ENCODE measurements around the gene PRODH.
"Not testable (repeated sequence)": the region's sequence is repeated elsewhere in the genome, so short reads cannot be mapped to it uniquely, and the experiment has no call there.

PRODH gene

DNA sequence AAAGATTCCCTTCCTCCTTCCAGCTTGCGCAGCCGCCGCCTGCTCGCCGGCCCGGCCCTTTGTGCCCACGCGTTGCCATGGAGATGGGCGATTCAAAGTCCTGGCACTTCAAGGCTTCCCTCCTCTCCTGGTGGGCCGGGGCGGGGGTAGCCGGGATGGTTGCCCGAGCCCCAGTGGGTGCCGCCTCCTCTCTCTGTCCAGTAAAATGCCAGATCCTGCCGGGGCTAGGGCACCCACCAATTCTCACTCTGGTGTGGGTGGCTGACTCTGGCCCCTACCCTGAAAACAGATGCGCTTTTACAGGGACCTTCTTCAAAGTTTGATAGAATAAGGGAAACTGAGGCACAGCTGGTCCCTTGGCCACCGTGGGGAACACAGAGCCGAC is 22.2 kb upstream of the PRODH start:
- H3K36me3 ChIP-seq (ENCODE audit: control insufficient read depth, insufficient read depth, low read length); H3K27ac ChIP-seq (ENCODE audit: low read depth, low read length); H3K4me3 ChIP-seq (ENCODE audit: low read depth, low read length); H3K9me3 ChIP-seq (ENCODE audit: control insufficient read depth, insufficient read depth, low read depth, low read length); H3K27me3 ChIP-seq (ENCODE audit: control insufficient read depth, insufficient read depth, low read length); H3K4me1 ChIP-seq (ENCODE audit: control insufficient read depth, insufficient read depth, low read length); H3K9ac ChIP-seq (ENCODE audit: low read length): not testable (repeated sequence)

DNA sequence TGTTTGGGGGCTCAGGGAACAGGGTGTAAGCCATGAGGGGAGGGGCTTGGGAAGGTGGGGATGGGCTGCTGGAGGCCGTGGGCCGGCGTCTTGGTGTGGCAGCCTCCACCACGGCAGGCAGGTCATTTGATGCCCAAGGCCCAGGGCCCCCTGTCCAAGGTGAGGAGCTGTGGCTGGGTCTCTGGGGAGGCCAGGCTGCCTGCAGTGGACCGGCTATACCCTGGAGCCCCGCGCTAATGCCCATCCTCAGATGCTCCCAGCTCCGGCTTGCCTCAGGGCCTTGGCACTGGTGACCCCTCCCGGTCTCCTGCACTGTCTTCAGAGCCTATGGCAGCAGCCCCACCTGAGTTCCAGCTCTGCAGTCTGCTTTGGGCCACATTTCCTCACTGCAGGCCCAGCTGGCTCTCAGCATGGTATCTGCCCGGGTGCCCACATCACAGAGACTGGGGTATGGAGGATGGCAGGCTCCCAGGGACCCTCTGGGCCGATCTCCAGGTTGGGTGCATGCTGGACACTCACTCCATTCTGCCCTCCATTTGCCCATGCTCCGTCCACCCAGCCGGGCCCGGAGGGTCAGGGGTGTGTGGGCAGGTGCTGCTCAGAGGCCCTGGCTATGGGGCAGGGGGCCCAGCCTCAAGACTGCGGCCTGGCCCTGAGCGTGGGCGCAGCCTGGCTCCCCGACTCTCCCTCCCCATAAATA is 21.7 kb upstream of the PRODH start:
- H3K9ac ChIP-seq (ENCODE audit: low read length); H3K36me3 ChIP-seq (ENCODE audit: control insufficient read depth, insufficient read depth, low read length); H3K9me3 ChIP-seq (ENCODE audit: control insufficient read depth, insufficient read depth, low read depth, low read length); H3K27ac ChIP-seq (ENCODE audit: low read depth, low read length); H3K27me3 ChIP-seq (ENCODE audit: control insufficient read depth, insufficient read depth, low read length); H3K4me1 ChIP-seq (ENCODE audit: control insufficient read depth, insufficient read depth, low read length); H3K4me3 ChIP-seq (ENCODE audit: low read depth, low read length): not testable (repeated sequence)

DNA sequence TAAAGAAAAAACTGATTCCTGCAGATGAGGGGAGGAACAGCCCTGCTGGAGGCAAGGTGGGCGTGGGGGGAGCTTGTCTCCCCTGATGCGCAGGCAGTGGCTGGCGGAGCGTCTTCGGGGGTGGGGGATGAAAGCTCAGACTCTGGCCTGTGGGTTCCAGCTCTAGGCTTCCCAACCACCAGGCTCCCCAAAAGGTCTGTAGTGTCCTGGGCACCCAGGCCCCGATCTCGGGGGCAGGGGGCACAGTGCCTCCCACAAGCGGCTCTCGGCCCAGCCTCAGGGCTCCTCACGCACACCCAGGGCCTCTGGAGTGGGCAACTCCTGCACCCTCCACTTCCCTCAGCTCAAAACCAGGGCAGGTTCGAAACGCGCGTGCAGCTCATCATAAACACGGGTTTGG is 20.9 kb upstream of the PRODH start:
- not testable (repeated sequence) for H3K36me3 ChIP-seq (ENCODE audit: control insufficient read depth, insufficient read depth, low read length); H3K4me1 ChIP-seq (ENCODE audit: control insufficient read depth, insufficient read depth, low read length); H3K27me3 ChIP-seq (ENCODE audit: control insufficient read depth, insufficient read depth, low read length); H3K9ac ChIP-seq (ENCODE audit: low read length); H3K4me3 ChIP-seq (ENCODE audit: low read depth, low read length); H3K27ac ChIP-seq (ENCODE audit: low read depth, low read length); H3K9me3 ChIP-seq (ENCODE audit: control insufficient read depth, insufficient read depth, low read depth, low read length)

DNA sequence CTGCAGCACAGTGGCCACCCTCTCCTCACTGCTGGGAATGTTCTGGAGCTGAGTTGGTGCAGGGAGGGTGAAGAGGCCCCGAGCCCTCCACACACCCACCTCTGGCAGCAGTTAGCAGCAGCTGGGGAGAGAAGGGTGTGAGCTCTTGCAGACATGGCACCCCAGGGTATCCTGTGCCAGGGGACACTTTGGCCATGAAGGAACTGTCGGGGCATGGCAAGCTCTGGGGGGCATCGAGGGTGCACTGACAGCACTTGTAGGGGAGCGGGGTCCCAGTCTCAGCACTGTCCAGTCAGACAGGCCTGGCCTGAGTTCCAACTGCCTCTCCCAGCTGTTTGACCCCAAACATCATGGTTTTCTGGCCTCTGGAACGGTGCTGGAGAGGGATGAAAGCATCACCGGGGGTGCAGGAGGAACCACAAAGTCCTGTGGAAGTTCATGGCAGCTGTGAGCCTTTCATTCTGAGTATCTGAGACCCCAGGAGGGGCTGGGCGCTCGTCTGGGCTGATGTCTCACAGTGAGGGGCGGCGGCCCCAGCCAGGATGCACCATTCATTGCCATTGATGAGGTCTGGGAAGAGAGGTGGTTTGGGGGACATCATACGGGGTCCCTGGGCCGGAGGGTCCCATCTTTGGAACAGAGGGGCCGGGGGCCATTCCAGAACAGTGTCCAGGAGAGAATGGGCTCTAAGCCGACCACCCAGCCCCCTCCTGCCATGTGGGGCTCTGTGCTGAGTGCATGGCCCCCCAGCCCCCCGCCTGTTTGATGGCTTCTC is 20.2 kb upstream of the PRODH start:
- not testable (repeated sequence) for H3K9me3 ChIP-seq (ENCODE audit: control insufficient read depth, insufficient read depth, low read depth, low read length); H3K4me1 ChIP-seq (ENCODE audit: control insufficient read depth, insufficient read depth, low read length); H3K27ac ChIP-seq (ENCODE audit: low read depth, low read length); H3K4me3 ChIP-seq (ENCODE audit: low read depth, low read length); H3K36me3 ChIP-seq (ENCODE audit: control insufficient read depth, insufficient read depth, low read length); H3K9ac ChIP-seq (ENCODE audit: low read length); H3K27me3 ChIP-seq (ENCODE audit: control insufficient read depth, insufficient read depth, low read length)

DNA sequence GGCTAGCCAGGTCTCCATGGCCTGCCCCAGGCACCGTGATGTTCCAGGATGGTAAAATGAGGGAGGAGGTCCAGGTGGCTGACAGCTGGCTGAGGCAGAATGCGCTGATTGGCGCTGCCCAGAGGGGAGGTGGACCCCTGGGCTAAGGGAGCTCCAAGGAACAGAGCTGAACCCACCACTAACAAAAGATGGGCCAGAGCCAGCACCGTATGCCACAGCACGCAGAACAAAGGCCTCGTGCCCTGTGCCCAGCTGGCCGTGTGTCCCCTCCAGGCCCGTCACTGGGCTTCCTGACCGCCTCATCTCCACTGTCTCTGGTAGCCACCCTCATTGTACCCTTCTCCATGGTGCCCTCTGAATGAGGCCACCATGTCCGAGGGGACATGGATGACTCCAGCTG is 19.6 kb upstream of the PRODH start:
- no peaks in the 10 kb centered on the region for H3K27me3 ChIP-seq (ENCODE audit: control insufficient read depth, insufficient read depth, low read length)
- no peak overlapping the region for H3K27ac ChIP-seq (ENCODE audit: low read depth, low read length)
- no peaks in the 10 kb centered on the region for H3K36me3 ChIP-seq (ENCODE audit: control insufficient read depth, insufficient read depth, low read length)

DNA sequence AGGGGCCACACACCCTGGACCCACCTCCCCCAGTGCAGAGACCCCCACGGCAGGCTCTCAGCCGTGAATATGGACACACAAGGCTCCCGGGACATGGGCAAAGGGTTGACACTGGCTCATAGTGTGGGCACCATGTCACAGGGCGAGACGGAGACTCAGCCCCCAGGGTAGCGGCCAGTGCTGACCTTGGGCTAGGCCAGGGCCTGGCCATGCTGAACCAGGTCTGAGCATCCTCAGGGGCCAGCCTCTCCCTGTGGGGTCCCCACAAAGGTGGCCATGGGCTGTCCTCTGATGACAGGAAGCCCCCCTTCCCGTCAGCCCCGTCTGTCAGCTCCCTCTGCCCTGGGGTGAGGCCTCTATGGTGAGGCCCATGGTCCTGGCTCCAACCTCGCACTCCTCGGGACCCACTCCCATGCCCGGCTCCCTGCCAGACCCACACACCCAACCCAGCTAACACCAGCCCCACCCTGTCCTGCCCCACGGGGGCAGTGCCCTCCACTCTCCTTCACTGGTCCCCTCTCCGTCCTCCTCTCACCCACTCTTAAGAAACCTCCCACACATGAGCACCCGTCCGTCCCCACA is 19.0 kb upstream of the PRODH start:
- Histone ChIP-seq H3K4me3 (ENCODE audit: low read depth, low read length) (no peak overlapping the region), H3K27ac (ENCODE audit: low read depth, low read length) (no peak overlapping the region), H3K4me1 (ENCODE audit: control insufficient read depth, insufficient read depth, low read length) (0 out of 2 replicates have a peak, but pooled peaks cover 4% of the 10 kb centered on the region), H3K9me3 (ENCODE audit: control insufficient read depth, insufficient read depth, low read depth, low read length) (no peaks in the 10 kb centered on the region), H3K27me3 (ENCODE audit: control insufficient read depth, insufficient read depth, low read length) (no peaks in the 10 kb centered on the region), H3K9ac (ENCODE audit: low read length) (no peak overlapping the region), H3K36me3 (ENCODE audit: control insufficient read depth, insufficient read depth, low read length) (no peaks in the 10 kb centered on the region)

More for the DNA sequence above, 19.6 kb upstream of the PRODH start:
- H3K9me3 ChIP-seq (ENCODE audit: control insufficient read depth, insufficient read depth, low read depth, low read length), result no peaks in the 10 kb centered on the region
- no peak overlapping the region for H3K9ac ChIP-seq (ENCODE audit: low read length)
- H3K4me3 ChIP-seq (ENCODE audit: low read depth, low read length), result no peak overlapping the region
- no peaks in the 10 kb centered on the region for H3K4me1 ChIP-seq (ENCODE audit: control insufficient read depth, insufficient read depth, low read length)

DNA sequence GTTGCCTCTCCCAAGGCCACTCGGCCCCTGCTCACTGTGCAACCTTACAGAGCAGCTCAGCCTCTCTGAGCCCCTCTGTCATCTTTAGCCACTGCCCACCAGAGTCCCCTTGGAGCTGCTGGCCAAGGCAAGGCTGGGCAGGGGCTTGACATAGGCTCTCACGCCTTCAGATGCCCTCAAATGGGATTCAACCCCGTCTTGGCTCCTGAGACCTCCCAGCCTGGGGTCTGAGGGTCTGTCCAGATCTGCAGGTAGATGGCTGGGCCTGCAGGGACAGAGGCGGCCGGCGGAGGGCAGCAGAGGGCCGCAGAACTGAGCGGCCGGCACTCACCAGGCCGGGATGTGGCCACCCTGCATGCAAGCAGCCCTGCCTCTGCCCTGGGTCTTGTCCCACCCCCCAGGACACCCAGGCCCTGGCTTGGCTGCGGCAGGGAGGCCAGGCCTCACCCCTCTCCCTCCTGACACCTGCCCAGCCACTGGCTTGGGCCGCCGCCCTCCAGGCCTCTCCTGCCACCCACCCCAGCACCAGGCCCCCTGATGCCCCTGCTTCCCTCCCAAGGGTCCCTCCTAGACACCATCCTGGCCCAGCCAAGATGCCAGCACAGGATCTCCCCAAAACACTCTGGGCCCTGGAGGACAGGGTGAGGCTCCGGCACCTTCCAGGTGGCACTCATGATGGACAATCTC is 18.4 kb upstream of the PRODH start:
- H3K27me3 ChIP-seq (ENCODE audit: control insufficient read depth, insufficient read depth, low read length); H3K36me3 ChIP-seq (ENCODE audit: control insufficient read depth, insufficient read depth, low read length); H3K4me3 ChIP-seq (ENCODE audit: low read depth, low read length); H3K27ac ChIP-seq (ENCODE audit: low read depth, low read length); H3K9me3 ChIP-seq (ENCODE audit: control insufficient read depth, insufficient read depth, low read depth, low read length); H3K4me1 ChIP-seq (ENCODE audit: control insufficient read depth, insufficient read depth, low read length); H3K9ac ChIP-seq (ENCODE audit: low read length): not testable (repeated sequence)

DNA sequence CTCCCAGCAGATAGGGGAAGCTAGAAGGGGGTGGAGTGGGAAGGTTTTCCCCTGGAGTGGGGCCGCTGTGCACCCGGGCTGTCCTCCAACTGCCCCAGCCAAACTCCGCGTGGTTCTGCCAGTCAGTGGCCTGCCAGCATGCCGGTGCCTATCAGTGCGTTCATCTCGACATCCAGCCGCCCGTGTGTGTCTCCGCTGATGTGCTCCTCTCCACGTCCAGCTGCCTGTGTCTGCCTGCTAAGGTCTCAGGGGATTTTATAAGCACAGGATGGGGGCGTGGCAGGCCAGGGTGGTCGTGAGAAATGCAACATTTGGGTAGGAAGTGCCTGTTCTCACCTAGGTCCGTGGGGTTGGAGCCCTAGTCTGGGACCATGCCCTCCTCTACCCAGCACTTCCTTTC is 17.0 kb upstream of the PRODH start:
- not testable (repeated sequence) for H3K27me3 ChIP-seq (ENCODE audit: control insufficient read depth, insufficient read depth, low read length); H3K9ac ChIP-seq (ENCODE audit: low read length); H3K27ac ChIP-seq (ENCODE audit: low read depth, low read length); H3K9me3 ChIP-seq (ENCODE audit: control insufficient read depth, insufficient read depth, low read depth, low read length); H3K36me3 ChIP-seq (ENCODE audit: control insufficient read depth, insufficient read depth, low read length); H3K4me3 ChIP-seq (ENCODE audit: low read depth, low read length)
- peaks cover 10% of the 10 kb centered on the region for H3K4me1 ChIP-seq (ENCODE audit: control insufficient read depth, insufficient read depth, low read length)

DNA sequence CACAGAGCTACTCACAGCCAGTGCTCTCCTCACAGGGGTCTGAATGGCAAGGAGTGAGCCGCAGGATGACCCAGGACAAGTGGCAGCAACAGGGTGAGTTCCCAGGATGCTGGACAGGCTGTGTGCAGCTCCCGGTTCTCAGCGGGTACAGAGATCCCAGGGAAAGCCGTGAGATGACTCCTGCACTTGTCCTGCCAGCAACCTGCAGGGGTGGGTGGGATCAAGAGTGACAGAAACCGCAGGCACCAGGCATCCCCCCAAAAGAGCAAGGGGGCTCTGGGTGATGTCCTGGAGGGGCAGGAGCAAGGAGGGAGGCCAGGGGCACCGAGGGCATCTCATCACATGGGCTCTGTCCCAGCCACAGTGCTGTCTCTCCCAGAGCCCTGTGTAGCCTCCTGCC is 15.9 kb upstream of the PRODH start:
- Histone ChIP-seq H3K27ac (ENCODE audit: low read depth, low read length) (no peak overlapping the region), H3K4me3 (ENCODE audit: low read depth, low read length) (no peak overlapping the region), H3K36me3 (ENCODE audit: control insufficient read depth, insufficient read depth, low read length) (peaks cover 13% of the 10 kb centered on the region), H3K9ac (ENCODE audit: low read length) (no peak overlapping the region), H3K4me1 (ENCODE audit: control insufficient read depth, insufficient read depth, low read length) (peaks cover 16% of the 10 kb centered on the region), H3K27me3 (ENCODE audit: control insufficient read depth, insufficient read depth, low read length) (no peaks in the 10 kb centered on the region), H3K9me3 (ENCODE audit: control insufficient read depth, insufficient read depth, low read depth, low read length) (no peaks in the 10 kb centered on the region)

DNA sequence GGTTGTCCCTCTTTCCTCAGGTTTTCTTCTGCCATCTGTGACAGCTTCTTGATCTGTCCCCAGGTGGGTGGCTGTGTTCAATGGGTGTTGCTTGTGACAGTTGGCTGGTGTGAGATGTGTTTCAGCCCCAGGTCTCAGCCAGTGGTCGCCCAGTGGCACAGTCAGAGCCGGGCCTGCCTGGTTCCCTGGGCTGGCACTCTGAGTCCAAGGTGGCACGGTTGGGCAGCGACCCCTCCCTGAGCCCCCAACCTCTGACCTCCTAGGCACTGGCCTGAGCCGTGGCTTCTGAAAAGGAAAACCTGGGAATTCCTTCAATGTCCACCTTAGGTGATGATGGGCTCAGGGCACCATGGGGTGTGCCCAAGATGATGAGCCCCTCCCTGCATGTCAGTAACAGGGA is 14.0 kb upstream of the PRODH start:
- H3K36me3 ChIP-seq (ENCODE audit: control insufficient read depth, insufficient read depth, low read length), result peaks cover 13% of the 10 kb centered on the region
- H3K4me3 ChIP-seq (ENCODE audit: low read depth, low read length), result no peak overlapping the region
- no peak overlapping the region for H3K9ac ChIP-seq (ENCODE audit: low read length)
- H3K27me3 ChIP-seq (ENCODE audit: control insufficient read depth, insufficient read depth, low read length), result no peaks in the 10 kb centered on the region
- H3K9me3 ChIP-seq (ENCODE audit: control insufficient read depth, insufficient read depth, low read depth, low read length), result no peaks in the 10 kb centered on the region
- H3K27ac ChIP-seq (ENCODE audit: low read depth, low read length), result no peak overlapping the region
- peaks cover 16% of the 10 kb centered on the region for H3K4me1 ChIP-seq (ENCODE audit: control insufficient read depth, insufficient read depth, low read length)

DNA sequence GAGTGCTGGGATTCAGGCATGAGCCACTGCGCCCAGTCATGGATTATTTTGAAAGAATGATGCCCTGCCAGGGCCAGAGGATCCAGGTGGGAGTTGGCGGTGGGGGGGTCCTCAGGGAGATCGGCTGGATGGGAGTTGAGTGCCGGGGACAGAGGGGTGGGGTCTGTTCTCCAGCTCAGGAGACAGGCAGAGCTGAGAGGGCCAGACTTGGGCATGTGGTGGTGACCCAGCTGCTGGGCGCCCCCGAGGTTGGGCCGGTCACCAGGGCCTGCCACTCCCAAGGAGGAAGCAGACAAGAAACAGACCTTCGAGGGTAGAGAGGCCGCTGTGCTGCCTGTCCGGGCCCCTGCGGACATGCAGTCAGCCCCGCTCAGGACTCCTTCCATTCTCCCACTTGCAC is 11.8 kb upstream of the PRODH start:
- peak overlapping the region; percentile 62 for H3K9ac ChIP-seq (ENCODE audit: low read length)
- H3K27me3 ChIP-seq (ENCODE audit: control insufficient read depth, insufficient read depth, low read length), result no peaks in the 10 kb centered on the region
- no peak overlapping the region; the same call in 1 of the 2 replicates for H3K4me3 ChIP-seq (ENCODE audit: low read depth, low read length)
- H3K27ac ChIP-seq (ENCODE audit: low read depth, low read length), result peak overlapping the region; percentile 77
- H3K4me1 ChIP-seq (ENCODE audit: control insufficient read depth, insufficient read depth, low read length), result peaks cover 16% of the 10 kb centered on the region
- H3K36me3 ChIP-seq (ENCODE audit: control insufficient read depth, insufficient read depth, low read length), result peaks cover 13% of the 10 kb centered on the region
- no peaks in the 10 kb centered on the region for H3K9me3 ChIP-seq (ENCODE audit: control insufficient read depth, insufficient read depth, low read depth, low read length)

Measured in HUES6 (cell line).